ENCODE results near the gene PRRC2C.
"Not testable (repeated sequence)": the region's sequence is repeated elsewhere in the genome, so short reads cannot be mapped to it uniquely, and the experiment has no call there.

Gene PRRC2C

DNA sequence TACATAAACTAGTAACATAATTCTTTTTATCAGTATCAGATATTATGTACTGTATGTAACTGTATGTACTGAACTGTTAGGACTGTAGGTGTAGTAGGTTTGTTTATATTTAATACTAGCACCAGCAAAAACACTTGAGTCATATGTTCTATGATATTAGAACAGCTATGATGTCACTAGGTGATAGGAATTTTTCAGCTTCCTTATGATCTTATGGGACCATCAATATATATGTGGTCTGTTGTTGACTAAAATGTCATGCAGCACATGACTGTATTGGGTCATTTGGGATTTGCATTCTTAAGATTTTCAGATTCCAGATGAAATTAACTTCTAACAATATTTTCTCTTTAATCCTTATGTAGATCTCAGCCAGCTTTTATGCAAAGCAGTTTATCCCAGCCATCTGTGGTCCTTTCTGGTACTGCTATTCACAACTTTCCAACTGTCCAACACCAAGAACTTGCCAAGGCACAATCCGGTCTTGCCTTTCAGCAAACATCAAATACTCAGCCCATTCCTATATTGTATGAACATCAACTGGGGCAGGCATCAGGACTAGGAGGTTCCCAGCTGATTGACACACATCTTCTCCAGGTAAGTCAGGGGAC, 98.4 kb downstream of the PRRC2C start:
- DNase-seq, result no peak

- no peak for DNase-seq
These were observed 100.4 kb downstream of the PRRC2C start for GRCh38 chr1:171585715-171586114.

DNA sequence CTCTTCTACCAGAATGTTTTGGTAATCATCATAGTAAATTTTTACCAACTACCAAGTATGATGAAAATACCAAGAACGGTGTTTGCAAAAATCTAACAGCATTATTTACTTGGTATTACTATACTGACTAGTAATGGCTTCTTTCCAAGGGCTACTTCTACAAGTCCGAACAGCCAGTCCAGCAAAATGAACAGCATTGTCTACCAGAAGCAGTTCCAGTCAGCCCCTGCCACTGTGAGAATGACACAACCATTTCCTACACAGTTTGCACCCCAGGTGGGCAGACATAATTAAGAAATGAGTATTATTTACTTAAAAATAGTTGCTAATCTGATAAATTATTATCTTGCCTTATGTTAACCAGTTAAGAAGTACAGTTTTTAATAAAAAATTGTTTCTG, 102.9 kb downstream of the PRRC2C start:
- DNase-seq, result no peak

- DNase-seq, result no peak
These were observed 104.7 kb downstream of the PRRC2C start for GRCh38 chr1:171590022-171590421.

GRCh38 chr1:171595324-171595723, 110.0 kb downstream of the PRRC2C start:
- DNase-seq, result no peak

GRCh38 chr1:171596119-171596518, 110.8 kb downstream of the PRRC2C start:
- DNase-seq, result no peak

GRCh38 chr1:171596705-171597104, 111.4 kb downstream of the PRRC2C start:
- DNase-seq, result no peak

DNA sequence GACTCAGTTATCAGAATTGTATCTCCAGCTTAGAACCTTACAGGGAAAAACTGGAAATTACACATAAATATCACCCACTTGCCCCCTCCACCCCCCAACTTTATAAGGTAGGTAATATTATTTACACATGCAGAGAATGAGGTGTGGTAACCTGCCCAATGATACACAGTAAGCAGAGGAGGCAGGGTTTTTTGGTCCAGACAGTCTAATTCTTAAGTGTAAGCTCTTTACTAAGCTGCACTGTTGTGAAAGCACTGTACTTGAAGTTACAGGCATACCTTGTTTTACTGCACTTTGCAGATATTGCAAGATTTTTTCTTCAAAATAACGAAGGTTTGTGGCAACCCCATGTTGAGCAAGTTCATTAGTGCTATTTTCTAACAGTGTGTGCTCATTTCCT, 111.9 kb downstream of the PRRC2C start:
- no peak for DNase-seq

GRCh38 chr1:171600310-171600709, 115.0 kb downstream of the PRRC2C start:
- DNase-seq, result not testable (repeated sequence)

DNA sequence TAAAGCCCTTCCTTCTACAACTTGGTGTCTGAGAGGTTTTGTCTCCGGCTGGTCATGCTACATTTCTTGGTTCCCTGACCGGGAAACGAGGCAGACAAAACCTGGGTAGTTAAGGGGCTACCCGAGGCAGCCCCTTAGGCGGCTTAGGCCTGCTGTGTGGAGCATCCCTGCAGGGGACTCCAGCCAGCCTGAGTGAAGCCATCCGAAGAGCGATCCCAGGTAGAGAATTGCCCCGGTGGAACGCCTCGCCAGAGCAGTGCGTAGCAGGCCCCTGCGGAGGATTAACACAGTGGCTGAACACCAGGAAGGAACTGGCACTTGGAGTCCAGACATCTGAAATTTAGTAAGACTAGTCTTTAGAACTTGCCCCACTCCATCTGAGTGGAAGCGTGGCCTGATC, 115.5 kb downstream of the PRRC2C start:
- no peak for DNase-seq

GRCh38 chr1:171603042-171603441, 117.7 kb downstream of the PRRC2C start:
- DNase-seq, result not testable (repeated sequence)

DNA sequence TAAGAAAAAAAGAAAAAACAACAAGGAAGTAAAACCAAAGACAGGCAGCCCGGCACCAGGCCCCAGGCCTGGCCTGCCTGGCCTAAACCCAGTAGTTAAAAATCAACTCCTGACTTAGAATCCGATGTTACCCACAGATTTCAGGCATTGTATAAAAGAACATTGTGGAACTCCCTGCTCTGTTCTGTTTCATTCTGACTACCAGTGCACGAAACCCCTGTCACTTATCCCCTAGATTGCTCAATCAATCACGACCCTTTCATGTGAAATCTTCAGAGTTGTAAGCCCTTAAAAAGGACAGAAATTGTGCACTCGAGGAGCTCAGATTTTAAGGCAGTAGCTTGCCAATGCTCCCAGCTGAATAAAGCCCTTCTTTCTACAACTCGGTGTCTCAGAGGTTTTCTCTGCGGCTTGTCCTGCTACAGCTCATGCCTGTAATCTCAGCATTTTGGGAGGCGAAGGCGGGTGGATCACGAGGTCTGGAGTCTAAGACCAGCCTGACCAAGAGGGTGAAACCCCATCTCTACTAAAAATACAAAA, 121.1 kb downstream of the PRRC2C start:
- DNase-seq, result no peak

DNA sequence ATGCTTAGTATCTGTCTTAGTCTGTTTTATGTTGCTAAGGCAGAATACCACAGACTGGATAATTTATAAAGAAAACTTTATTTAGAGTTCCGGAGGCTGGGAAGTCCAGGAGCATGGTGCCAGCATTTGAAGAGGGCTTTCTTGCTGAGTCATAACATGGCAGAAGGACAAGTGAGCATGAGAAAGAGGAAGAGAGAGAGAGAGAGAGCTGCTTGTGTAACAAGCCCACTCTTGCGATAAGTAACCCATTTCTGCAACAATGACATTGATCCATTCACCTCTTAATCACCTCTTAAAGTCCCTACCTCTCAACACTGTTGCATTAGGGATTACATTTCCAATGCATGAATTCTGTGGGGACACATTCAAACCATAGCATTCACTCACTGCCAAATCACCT, 125.1 kb downstream of the PRRC2C start:
- no peak for DNase-seq

GRCh38 chr1:171611306-171611705, 126.0 kb downstream of the PRRC2C start:
- DNase-seq, result no peak

DNA sequence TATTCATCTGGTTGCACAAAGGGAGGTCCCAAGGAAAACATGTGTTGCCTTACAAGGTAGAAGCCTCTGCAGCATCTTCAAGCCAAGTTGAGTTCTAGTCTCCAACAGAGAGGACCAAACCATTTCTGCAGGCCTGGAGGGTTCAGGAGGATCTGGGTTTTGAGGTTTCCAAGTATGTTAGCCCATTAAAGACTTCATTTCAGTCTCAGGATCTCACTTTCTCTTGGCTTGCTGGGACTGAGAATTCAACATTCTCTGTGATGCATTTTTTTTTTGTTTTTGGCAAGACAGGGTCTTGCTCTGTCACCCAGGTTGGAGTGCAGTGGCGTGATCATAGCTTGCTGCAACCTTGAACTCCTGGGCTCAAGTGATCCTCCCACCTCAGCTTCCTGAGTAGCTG, 128.0 kb downstream of the PRRC2C start:
- no peak for DNase-seq

DNA sequence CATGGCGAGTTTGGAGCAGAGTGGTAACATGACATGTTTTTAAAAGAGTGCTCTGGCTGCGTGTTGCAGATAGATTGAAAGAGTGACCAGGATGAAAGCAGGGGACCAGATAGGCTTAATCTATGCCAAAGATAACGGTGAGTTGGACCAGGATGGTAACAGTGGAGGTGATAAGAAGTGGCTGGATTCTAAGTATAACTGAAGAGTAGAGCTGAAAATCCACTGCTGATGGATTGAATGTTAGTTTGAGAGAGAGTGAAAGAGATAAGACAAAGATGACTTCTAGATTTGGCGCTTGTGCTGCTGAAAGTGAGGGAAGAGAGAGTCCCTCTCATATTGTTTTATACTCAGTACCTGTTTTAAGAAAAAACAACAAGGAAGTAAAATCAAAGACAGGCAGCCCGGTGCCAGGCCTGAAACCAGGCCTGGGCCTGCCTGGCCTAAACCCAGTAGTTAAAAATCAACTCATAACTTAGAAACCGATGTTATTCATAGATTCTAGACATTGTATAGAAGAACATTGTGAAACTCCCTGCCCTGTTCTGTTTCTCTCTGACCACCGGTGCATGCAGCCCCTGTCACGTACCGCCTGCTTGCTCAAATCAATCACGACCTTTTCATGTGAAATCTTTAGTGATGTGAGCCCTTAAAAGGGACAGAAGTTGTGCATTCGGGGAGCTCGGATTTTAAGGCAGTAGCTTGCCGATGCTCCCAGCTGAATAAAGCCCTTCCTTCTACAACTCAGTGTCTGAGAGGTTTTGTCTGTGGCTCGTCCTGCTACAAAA, 130.0 kb downstream of the PRRC2C start:
- DNase-seq, result not testable (repeated sequence)

DNA sequence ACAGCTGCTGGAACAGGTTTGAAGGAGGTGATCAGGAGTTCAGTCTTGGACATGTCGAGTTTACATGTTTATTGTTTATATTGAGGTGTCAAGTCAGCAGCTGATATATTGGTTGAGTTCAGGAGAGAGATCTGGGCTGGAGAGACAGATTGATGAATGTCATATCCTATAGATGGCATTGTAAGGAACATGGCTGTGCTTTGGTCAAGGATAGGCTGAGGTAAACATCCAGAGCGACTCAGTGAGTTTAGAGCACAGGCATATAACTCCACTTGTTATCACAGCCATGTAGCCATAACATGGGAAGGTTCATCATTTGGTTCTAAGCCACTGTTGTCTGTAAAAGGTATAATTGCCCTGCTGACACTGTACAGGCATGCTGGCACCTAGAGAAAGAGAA, 131.3 kb downstream of the PRRC2C start:
- DNase-seq, result no peak

DNA sequence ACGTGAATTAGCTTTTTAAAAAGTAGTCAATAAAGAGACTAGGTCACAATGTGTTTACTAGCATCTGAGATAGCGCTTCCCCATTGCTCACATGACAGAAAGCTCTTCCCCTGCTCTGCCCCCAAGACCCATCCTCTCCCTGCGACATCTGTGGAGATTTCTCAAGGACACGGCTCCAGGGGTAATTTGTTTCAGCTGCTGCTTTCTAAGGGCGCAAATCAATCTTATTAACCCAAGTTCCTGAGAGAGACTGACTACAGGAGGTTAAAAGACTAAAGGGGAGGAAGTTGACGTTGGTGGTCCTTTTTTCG, 136.8 kb downstream of the PRRC2C start, which contains the start of gene MYOCOS:
Gene MYOCOS (plus strand): TSS at position 92 of the 311 bp plus-strand sequence. CDS start 1,641 bp downstream, outside the sequence.
- DNase-seq, result no peak

GRCh38 chr1:171623651-171624331, 138.5 kb downstream of the PRRC2C start:
- DNase-seq, result no peak

DNA sequence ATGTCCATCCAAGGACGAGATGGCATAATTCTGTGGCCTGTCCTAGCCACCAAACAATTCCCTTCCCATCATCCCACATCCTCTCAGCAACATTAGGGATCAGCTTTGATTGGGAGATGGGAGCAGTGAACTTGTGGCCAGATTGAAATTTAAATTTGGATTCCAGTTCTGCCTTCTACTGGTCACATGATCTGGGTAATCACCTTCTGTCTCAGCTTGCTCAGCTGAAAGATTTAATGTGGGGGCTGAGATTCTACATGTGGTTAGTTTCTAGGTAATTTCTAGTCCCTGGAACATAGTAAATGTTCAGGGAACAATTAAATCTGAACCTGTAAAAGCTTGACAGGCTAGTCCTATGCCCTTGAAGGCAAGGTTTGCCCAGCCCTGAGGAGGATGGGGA, 139.9 kb downstream of the PRRC2C start:
- DNase-seq, result no peak

DNA sequence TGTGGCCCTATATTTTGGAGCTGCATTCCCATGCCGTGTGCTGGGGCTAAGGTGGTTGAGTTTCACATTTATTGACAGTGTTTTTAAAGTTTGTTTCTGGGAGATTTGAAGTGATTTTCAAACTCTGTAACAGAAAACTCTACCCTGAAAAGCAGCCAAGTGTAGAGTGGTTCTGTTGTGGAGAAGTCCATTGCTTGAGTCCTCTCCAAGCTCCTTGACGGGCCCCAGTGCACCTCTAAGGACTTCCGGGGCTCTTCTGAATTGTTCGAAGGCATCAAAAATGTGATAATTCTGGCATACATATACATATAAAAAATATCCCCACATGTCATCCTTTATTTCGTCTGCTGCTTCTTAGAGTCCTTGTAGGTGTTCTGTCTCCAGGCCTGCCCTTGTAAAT, 141.7 kb downstream of the PRRC2C start:
- no peak for DNase-seq

DNA sequence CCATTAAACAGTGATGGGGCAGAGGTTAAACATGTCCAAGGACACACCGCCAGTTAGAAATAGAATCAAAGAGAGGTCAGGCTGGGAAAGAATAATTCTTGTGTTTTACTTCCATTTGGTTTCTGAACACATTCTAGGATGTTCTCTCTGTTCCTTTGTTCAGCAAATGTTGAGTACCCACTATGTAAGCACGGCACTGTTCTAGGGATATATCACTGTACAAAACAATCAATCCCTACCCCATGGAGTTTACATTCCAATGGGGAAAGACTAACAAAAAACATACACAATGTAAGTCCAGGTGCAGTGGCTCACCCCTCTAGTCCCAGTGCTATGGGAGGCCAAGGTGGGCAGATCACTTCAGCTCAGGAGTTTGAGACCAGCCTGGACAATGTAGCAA, 142.9 kb downstream of the PRRC2C start:
- no peak for DNase-seq

DNA sequence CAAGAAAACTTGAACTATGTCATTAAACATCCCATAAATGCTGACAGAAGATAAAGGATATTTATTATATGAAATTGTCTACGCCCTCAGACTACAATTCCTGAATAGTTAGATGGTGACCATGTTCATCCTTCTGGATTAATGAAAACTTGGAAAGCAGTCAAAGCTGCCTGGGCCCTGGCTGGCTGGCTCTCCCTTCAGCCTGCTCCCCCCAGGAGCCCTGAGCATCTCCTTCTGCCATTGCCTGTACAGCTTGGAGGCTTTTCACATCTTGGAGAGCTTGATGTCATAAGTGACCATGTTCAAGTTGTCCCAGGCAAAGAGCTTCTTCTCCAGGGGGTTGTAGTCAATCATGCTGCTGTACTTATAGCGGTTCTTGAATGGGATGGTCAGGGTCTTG, 150.3 kb downstream of the PRRC2C start:
- DNase-seq, result no peak

Measured in right kidney (tissue), 1 donor.